ENCODE measurements around the gene CCDC106. TPM values are rescaled to one million over a fixed set of nuclear protein-coding genes. Genes with fewer than 3 reads are reported as not detected.
A peak's percentile ranks its signal among the peaks of the same experiment; 100 is the strongest.

The CCDC106 gene
- total RNA-seq, 2 experiments from 2014 or later: 8.8 to 11.2 TPM

- CTCF ChIA-PET: interaction anchor here (1.0 to 6.2 kb wide), 4 partner anchors 10 to 31 kb away, joined by 4 to 45 read pairs (median 12); partner anchors contain the start of genes CCDC106, U2AF2 and ZNF865
- no peak for TF ChIP-seq CTCF (IDR thresholded peaks at IDR 0.05)
- POLR2A ChIA-PET: interaction anchor here (0.7 to 1.2 kb wide), 6 partner anchors 7 to 555 kb away, joined by 3 read pairs; no protein-coding TSS in a partner anchor
- Mint-ChIP-seq H3K4me1 (ENCODE audit: low read depth) (peaks cover 53% of the 10 kb centered on the region), H3K27ac (peak overlapping the region; percentile 100), H3K36me3 (ENCODE audit: low read depth) (peaks cover 45% of the 10 kb centered on the region), H3K27me3 (no peaks in the 10 kb centered on the region), H3K9me3 (peaks cover 4% of the 10 kb centered on the region), H3K4me3 (peak overlapping the region; percentile 99)
- ATAC-seq: no peak
- DNase-seq: no peak
- intact Hi-C loops (cut with micrococcal nuclease): no loop called here
These were observed 11.3 kb upstream of the CCDC106 start for GRCh38 chr19:55636723-55637122.

GRCh38 chr19:55637534-55637933 lies 10.5 kb upstream of the CCDC106 start:
- ChIA-PET CTCF (interaction anchor here (0.8 to 6.2 kb wide), 5 partner anchors 10 to 33 kb away, joined by 3 to 45 read pairs (median 3); partner anchors contain the start of genes CCDC106 and U2AF2), POLR2A (interaction anchor here (0.7 to 1.4 kb wide), 5 partner anchors 9 to 556 kb away, joined by 3 to 4 read pairs (median 3); partner anchors contain the start of gene ZNF784)
- intact Hi-C loops (cut with micrococcal nuclease): no loop called here
- H3K36me3 Mint-ChIP-seq (ENCODE audit: low read depth): peaks cover 45% of the 10 kb centered on the region
- no peaks in the 10 kb centered on the region for H3K27me3 Mint-ChIP-seq
- peaks cover 47% of the 10 kb centered on the region for H3K4me1 Mint-ChIP-seq (ENCODE audit: low read depth)
- ATAC-seq (no peak), DNase-seq (no peak)
- peaks cover 4% of the 10 kb centered on the region for H3K9me3 Mint-ChIP-seq
- TF ChIP-seq CTCF (IDR thresholded peaks at IDR 0.05): no peak
- H3K27ac Mint-ChIP-seq: peak overlapping the region; percentile 78
- H3K4me3 Mint-ChIP-seq: peak overlapping the region; percentile 99

GRCh38 chr19:55638864-55639359 lies 9.1 kb upstream of the CCDC106 start:
- Mint-ChIP-seq H3K27ac (peak overlapping the region; percentile 95), H3K4me1 (ENCODE audit: low read depth) (peaks cover 47% of the 10 kb centered on the region), H3K9me3 (peaks cover 4% of the 10 kb centered on the region), H3K36me3 (ENCODE audit: low read depth) (peaks cover 52% of the 10 kb centered on the region), H3K27me3 (no peaks in the 10 kb centered on the region), H3K4me3 (peak overlapping the region; percentile 80)
- POLR2A ChIA-PET: interaction anchor here (0.6 to 1.4 kb wide), 5 partner anchors 10 to 30 kb away, joined by 3 to 4 read pairs (median 3); partner anchors contain the start of gene ZNF784
- ATAC-seq: peak; percentile 7
- peak; percentile 69 for TF ChIP-seq CTCF (IDR thresholded peaks at IDR 0.05)
- CTCF ChIA-PET: interaction anchor here (0.7 to 6.2 kb wide), 10 partner anchors 9 to 119 kb away, joined by 3 to 45 read pairs (median 4); partner anchors contain the start of genes CCDC106, U2AF2, ZNF784 and ZNF865
- intact Hi-C loops (cut with micrococcal nuclease): no loop called here
- DNase-seq: peak; percentile 83

GRCh38 chr19:55640043-55640576 lies 7.9 kb upstream of the CCDC106 start:
- Mint-ChIP-seq H3K4me3 (peak overlapping the region; percentile 80), H3K36me3 (ENCODE audit: low read depth) (peaks cover 57% of the 10 kb centered on the region), H3K9me3 (peaks cover 4% of the 10 kb centered on the region), H3K4me1 (ENCODE audit: low read depth) (peaks cover 55% of the 10 kb centered on the region), H3K27ac (peak overlapping the region; percentile 95), H3K27me3 (no peaks in the 10 kb centered on the region)
- DNase-seq (peak; percentile 81), ATAC-seq (peak; percentile 13)
- CTCF ChIA-PET: interaction anchor here (1.0 to 6.2 kb wide), 6 partner anchors 9 to 390 kb away, joined by 3 to 45 read pairs (median 5); partner anchors contain the start of genes U2AF2 and ZNF865
- no peak for TF ChIP-seq CTCF (IDR thresholded peaks at IDR 0.05)
- intact Hi-C loops (cut with micrococcal nuclease): no loop called here
- POLR2A ChIA-PET: interaction anchor here (0.8 to 1.3 kb wide), 6 partner anchors 9 to 232 kb away, joined by 3 to 4 read pairs (median 4); partner anchors contain the start of gene UBE2S
